Daoy (cell line): ENCODE results near the gene NAALADL2. TPM values are rescaled to one million over a fixed set of nuclear protein-coding genes. Genes with fewer than 3 reads are reported as not detected.

Experiments
- DNase-seq: peaks from one replicate; pipeline ENCODE4 v3.0.0-alpha.2; 2015; ENCODE audit warnings: low read depth
- total RNA-seq: library from RNA; depleted of rRNA; stranded (reverse); fragments of >200 nt; shearing (Covaris generic); gene quantifications from 2 replicates; pipeline ENCODE4 v1.2.3, GENCODE V29; 2014

Gene NAALADL2
- total RNA-seq, 1 experiment from 2014 or later: 1.5 TPM

- DNase-seq: no peak
These were observed 25.8 kb downstream of the NAALADL2 start for GRCh38 chr3:174884776-174885568.

GRCh38 chr3:174891524-174892203 lies 32.5 kb downstream of the NAALADL2 start:
- peak; percentile 54 for DNase-seq

GRCh38 chr3:174907027-174907426 lies 47.9 kb downstream of the NAALADL2 start:
- no peak for DNase-seq

GRCh38 chr3:174907628-174908407 lies 48.7 kb downstream of the NAALADL2 start:
- no peak for DNase-seq

GRCh38 chr3:174931473-174932353 lies 72.6 kb downstream of the NAALADL2 start:
- DNase-seq: no peak

GRCh38 chr3:174936590-174936989 lies 77.5 kb downstream of the NAALADL2 start:
- no peak for DNase-seq

- no peak for DNase-seq
These were observed 78.3 kb downstream of the NAALADL2 start for GRCh38 chr3:174937478-174937877.

DNA sequence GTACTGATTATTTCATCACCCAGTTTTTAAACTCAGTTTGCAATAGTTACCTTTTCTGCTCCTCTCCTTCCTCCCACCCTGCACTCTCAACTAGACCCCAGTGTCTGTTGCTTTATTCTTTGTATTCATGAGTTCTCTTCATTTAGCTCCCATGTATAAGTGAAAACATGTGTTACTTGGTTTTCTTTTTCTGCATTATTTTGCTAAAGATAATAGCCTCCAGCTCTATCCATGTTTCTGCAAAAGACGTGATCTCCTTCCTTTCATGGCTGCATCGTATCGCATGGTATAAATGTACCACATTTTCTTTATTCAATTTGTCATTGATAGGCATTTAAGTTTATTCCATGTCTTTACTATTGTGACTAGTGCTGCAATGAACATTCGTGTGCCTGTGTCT lies 79.0 kb downstream of the NAALADL2 start:
- no peak for DNase-seq

DNA sequence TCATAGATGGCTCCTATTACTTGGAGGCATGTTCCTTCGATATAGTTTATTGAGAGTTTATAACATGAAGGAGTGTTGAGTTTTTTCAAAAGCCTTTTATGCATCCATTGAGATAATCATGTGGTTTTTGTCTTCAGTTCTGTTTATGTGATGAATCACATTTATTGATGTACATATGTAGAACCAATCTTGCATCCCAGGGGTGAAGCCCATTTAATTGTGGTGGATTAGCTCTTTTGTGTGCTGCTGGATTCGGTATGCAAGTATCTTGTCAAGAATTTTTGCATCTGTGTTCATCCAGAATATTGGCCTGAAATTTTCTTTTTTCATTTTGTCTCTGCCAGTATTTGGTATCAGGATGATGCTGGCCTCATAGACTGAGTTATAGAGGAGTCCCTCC lies 81.0 kb downstream of the NAALADL2 start:
- no peak for DNase-seq

DNA sequence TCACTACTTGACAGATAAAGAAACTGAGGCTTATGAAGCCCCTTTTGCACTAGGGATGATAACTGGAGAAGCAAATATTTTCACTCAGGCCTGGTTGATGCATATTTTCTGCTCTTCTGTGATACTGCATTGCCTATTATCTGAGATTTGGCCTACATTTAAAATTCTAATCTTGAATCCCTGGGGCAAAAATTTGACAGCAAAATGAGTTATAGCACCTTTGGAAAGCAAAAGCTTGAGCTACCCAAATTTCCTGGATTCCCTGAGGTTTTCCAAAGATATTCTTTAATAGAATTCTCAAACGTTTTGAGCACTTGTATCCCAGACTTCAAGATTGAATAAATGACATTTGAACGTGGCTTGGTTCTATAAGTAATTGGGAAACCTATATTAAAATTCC lies 86.1 kb downstream of the NAALADL2 start:
- no peak for DNase-seq

DNA sequence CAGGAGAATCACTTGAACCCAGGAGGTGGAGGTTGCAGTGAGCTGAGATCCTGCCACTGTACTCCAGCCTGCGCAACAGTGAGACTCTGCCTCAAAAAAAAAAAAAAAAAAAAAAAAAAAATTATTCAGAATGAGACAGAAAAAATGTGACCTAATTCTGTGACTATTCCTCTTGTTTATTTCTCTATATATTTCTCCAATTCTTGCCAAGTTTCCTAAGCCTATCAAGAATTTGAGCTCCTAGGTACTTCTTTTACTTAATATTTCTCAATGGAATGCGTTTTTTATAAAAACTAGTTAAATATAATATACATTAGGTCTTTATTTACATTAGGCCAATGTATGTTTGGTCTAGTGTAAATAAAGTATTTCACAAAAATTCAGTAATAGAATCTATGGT lies 86.8 kb downstream of the NAALADL2 start:
- DNase-seq: no peak

DNA sequence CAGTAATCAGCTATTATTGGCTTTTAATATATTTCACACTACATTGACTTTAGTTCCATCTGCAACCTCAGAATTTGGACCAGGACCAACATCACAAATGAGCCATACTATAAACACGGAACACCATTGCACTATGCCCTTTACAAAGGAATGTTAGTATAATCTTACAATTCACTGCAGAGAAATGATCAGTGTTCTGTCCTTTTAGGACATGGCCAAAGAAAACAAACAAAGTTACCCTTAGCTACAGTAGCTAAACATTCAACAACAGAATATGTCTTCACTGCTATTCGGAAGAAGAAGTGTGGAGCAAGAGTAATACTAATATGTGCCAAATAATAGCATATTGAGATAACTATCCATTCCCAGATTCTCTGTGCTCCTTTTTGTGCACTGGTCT lies 90.4 kb downstream of the NAALADL2 start:
- peak; percentile 56 for DNase-seq

GRCh38 chr3:174951034-174951433 lies 91.9 kb downstream of the NAALADL2 start:
- DNase-seq: peak; percentile 21

DNA sequence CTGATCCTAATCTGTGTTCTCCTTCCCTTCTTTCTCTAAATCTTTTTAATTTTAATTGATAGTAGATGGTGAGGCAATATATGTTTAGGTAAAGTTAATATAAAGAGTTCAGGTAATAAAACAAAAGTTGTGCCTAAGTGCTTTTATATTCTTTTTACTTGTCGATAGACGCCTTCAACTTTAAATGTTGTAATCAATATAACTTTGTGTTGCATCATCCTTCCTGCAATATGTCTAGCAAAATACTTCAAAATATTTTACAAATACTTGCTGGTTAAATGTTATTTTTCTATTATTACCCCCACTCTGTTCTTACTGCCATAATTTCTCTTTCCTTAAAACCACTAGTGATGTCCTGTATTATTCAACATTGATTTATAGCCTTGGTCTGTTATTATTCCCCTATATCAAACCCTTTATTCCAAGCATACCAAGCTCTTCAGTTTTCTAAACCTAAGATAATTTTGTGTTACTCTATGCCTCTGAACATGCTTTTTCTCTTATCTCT lies 92.4 kb downstream of the NAALADL2 start:
- no peak for DNase-seq

DNA sequence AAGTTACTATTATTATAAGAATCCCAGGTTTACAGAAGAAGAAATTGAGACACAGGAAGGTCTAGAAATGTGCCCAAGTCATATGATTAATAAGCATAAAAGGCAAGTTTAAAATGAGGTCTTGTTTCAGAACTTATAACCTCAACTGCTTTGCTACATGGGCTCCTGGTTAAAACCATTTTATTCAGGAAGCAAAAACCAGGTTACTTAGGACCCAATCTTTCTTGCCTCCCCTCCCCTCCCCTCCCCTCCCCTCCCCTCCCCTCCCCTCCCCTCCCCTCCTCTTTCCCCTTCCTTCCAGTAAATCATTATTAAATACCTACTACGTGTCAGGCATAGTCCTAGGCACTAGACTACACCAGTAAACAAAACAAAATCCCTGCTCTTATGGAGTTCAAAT lies 93.9 kb downstream of the NAALADL2 start:
- no peak for DNase-seq

- peak; percentile 20 for DNase-seq
These were observed 96.4 kb downstream of the NAALADL2 start for GRCh38 chr3:174955513-174956016.

- no peak for DNase-seq
These were observed 97.9 kb downstream of the NAALADL2 start for GRCh38 chr3:174957081-174957480.

- DNase-seq: no peak
These were observed 98.4 kb downstream of the NAALADL2 start for GRCh38 chr3:174957551-174958001.

DNA sequence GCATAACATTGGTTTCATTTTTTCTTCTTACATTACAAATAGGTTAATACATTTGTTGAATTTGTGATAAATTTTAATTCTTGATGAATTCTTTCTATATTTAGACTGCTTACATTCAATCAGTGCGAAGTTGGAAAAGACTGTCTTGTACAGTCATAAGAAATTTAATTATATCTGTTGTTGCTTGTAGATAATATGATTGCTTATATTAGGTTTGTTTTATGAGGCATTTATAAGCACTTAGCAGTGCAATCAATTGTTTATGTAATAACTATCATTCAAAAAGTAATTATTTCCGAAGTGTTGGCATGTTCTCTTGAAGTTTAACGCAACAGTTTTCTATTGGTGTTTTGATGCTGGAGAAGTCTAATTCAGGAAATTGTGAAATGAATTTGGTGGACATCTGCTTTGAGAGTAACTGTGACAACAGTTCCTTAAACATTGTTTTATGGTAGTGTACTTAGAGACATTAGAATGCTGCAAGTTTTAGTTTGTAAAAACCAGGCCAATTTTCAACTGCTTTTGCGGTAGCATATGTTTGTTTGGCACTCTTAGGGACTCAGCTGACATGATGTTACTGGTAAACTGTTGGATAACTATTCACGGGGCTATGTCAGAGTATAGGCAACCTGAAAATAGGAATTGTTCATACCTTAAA lies 99.7 kb downstream of the NAALADL2 start:
- DNase-seq: no peak

DNA sequence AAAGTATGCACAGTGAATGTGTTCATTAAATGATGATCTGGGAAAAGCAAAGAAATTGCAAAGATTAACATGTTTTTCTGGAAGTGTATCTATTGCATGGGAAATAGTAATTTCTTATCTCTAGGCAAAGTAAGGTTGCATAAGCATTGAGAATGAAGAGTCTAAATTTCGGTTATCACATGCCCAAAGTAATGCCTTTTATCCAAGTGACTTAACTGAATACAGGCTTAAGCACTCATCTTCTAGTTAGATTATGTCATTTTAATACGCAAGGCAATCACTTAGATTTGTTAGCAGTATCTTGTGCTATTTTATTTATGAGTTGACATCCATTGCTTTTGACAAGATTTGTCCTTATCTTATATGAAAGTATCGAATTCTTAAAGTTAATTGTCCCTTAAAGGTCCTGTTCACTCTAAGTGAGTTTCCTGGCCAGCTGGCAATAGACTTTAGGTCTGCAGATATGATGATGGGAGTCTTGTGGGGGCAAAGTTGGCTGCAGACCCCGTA lies 100.5 kb downstream of the NAALADL2 start:
- no peak for DNase-seq
